ENCODE data around the gene TWNK. TPM values are rescaled to one million over a fixed set of nuclear protein-coding genes. Genes with fewer than 3 reads are reported as not detected.

The TWNK gene
- total RNA-seq, 1 experiment from 2014 or later: 38.7 TPM

DNA sequence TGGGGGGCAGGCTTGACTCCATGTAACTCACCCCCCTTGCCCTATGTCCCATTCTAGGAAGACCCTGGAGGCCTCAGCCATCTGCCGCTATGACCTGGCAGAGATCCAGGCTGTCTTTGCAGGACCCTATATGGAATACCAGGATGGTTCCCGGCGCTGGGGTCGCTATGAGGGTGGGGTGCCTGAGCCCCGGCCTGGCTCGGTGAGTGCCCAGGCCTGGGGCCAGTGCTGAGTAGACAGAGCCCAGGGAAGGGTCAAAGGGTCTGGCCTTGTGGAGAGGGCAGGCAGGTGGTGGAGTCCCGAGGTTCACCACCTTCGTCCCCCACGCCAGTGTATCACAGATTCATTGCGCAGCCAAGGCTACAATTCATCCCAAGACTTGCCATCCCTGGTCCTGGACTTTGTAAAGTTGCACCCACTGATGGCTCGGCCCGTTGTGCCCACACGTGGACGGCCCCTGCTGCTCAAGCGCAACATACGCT, 7.5 kb upstream of the TWNK start:
- Histone ChIP-seq H4K5ac (ENCODE audit: insufficient read length, low read depth, low read length) (no peak overlapping the region), H2AK5ac (ENCODE audit: insufficient read length, low read length) (no peak overlapping the region), H3K27ac (ENCODE audit: insufficient read length, low read depth, low read length) (no peak overlapping the region), H2BK120ac (ENCODE audit: low read depth, low read length, poor library complexity, severe bottlenecking) (no peak overlapping the region), H3K56ac (ENCODE audit: insufficient read length, low read depth, low read length) (no peak overlapping the region), H3K27me3 (ENCODE audit: insufficient read depth, low read length) (no peaks in the 10 kb centered on the region), H3K18ac (ENCODE audit: insufficient read length, low read depth, low read length) (no peak overlapping the region), H3K4ac (ENCODE audit: low read depth, low read length) (no peak overlapping the region), H3K14ac (ENCODE audit: insufficient read depth, low read length) (no peak overlapping the region), H3K79me2 (ENCODE audit: insufficient read depth, low read length) (no peaks in the 10 kb centered on the region), H2BK15ac (ENCODE audit: low read depth, low read length) (no peak overlapping the region), H2BK5ac (ENCODE audit: insufficient read length, low read length) (no peak overlapping the region), H3K9me3 (ENCODE audit: control insufficient read depth, low read depth, low read length) (no peaks in the 10 kb centered on the region), H4K8ac (replicated peaks; ENCODE audit: insufficient read length, low read depth, low read length) (no peak overlapping the region), H3K9ac (ENCODE audit: extremely low read depth, insufficient read length, low read length) (no peak overlapping the region), H3K4me1 (ENCODE audit: insufficient read depth, low read length) (no peaks in the 10 kb centered on the region), H3K79me1 (ENCODE audit: insufficient read depth, low read depth, low read length, poor library complexity, severe bottlenecking) (no peaks in the 10 kb centered on the region), H2BK12ac (ENCODE audit: insufficient read length, low read depth, low read length) (no peak overlapping the region), H2BK20ac (ENCODE audit: low read depth, low read length, poor library complexity, severe bottlenecking) (no peak overlapping the region), H3K23ac (ENCODE audit: insufficient read length, low read depth, low read length) (no peak overlapping the region), H3K23me2 (ENCODE audit: insufficient read length, low read depth, low read length, poor library complexity, severe bottlenecking) (no peaks in the 10 kb centered on the region), H4K20me1 (ENCODE audit: control insufficient read depth, insufficient read depth, insufficient read length) (no peaks in the 10 kb centered on the region), H3T11ph (ENCODE audit: low read length) (no peak overlapping the region), H4K91ac (ENCODE audit: insufficient read length, low read depth, low read length) (no peak overlapping the region), H3K4me2 (ENCODE audit: insufficient read depth, insufficient read length, low read length) (no peak overlapping the region), H2AFZ (ENCODE audit: low read length) (no peak overlapping the region)
- no CpG with 5 or more reads among the region's 16 CpGs for WGBS (ENCODE audit: extremely low coverage, insufficient read length, low lambda C conversion rate)
- H3K27ac Mint-ChIP-seq: no peak overlapping the region
- TF ChIP-seq, protein P1, sequence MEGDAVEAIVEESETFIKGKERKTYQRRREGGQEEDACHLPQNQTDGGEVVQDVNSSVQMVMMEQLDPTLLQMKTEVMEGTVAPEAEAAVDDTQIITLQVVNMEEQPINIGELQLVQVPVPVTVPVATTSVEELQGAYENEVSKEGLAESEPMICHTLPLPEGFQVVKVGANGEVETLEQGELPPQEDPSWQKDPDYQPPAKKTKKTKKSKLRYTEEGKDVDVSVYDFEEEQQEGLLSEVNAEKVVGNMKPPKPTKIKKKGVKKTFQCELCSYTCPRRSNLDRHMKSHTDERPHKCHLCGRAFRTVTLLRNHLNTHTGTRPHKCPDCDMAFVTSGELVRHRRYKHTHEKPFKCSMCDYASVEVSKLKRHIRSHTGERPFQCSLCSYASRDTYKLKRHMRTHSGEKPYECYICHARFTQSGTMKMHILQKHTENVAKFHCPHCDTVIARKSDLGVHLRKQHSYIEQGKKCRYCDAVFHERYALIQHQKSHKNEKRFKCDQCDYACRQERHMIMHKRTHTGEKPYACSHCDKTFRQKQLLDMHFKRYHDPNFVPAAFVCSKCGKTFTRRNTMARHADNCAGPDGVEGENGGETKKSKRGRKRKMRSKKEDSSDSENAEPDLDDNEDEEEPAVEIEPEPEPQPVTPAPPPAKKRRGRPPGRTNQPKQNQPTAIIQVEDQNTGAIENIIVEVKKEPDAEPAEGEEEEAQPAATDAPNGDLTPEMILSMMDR (conservative IDR thresholded peaks at IDR 0.05): no peak
- no peak overlapping the region for H3K4me3 Mint-ChIP-seq
- peaks cover 3 to 24% (median 21%) of the 10 kb centered on the region in 3 experiments; a peak in 5 of 7 replicates for H3K36me3 Mint-ChIP-seq (ENCODE audit: insufficient read depth in 1 of 3, low read depth in 3 of 3)
- H3K27me3 Mint-ChIP-seq (ENCODE audit: low read depth): no peaks in the 10 kb centered on the region; the same call in 1 of the 2 replicates
- H3K9me3 Mint-ChIP-seq: no peaks in the 10 kb centered on the region; a peak in 1 of 5 replicates
- DNase-seq: no peak
- H3K4me1 Mint-ChIP-seq: no peaks in the 10 kb centered on the region
